SU-DHL-6 (cell line): ENCODE measurements around the gene HHAT.

Experiments
- H2AFZ ChIP-seq: fragments of 200-600 bp; sonication (generic); 2 replicates; pipeline ENCODE4 v1.6.1; 2014; ENCODE audit warnings: low read depth, mild to moderate bottlenecking, moderate library complexity, mixed read lengths, antibody characterized with exemption, low read length; ENCODE audit not compliant: severe bottlenecking
- H3F3A ChIP-seq: fragments of 200-600 bp; shearing (Covaris generic); 2 replicates; pipeline ENCODE4 v1.6.0; 2016; ENCODE audit warnings: antibody characterized with exemption, mild to moderate bottlenecking; ENCODE audit not compliant: insufficient read depth
- H3K27ac ChIP-seq: fragments of 200-600 bp; sonication (generic); 2 replicates; pipeline ENCODE4 v1.5.1; 2016; ENCODE audit warnings: low read depth, mild to moderate bottlenecking, low read length, moderate library complexity, mixed read lengths
- H3K27me3 ChIP-seq: fragments of 200-600 bp; sonication (generic), shearing (Covaris generic); 2 replicates; pipeline ENCODE4 v1.6.0; 2014; ENCODE audit warnings: mild to moderate bottlenecking, low read length
- H3K36me3 ChIP-seq: fragments of 200-600 bp; sonication (generic); 2 replicates; pipeline ENCODE4 v1.6.1; 2014; ENCODE audit warnings: mild to moderate bottlenecking, low read length, mixed read lengths
- H3K4me2 ChIP-seq: fragments of 300-600, 200-600 bp; shearing (Covaris generic), sonication (generic); 2 replicates; pipeline ENCODE4 v1.6.0; 2014; ENCODE audit warnings: low read length, low read depth, mild to moderate bottlenecking; ENCODE audit not compliant: poor library complexity, severe bottlenecking
- H3K4me3 ChIP-seq: fragments of 200-600 bp; sonication (generic); 2 replicates; pipeline ENCODE4 v1.5.1; 2014; ENCODE audit warnings: antibody characterized with exemption, low read length, mild to moderate bottlenecking, mixed read lengths; ENCODE audit not compliant: insufficient read depth, poor library complexity, severe bottlenecking
- H3K79me2 ChIP-seq: fragments of 200-600 bp; sonication (generic); 2 replicates; pipeline ENCODE4 v1.6.1; 2014; ENCODE audit warnings: mild to moderate bottlenecking, low read length, moderate library complexity; ENCODE audit not compliant: insufficient read depth
- H3K9ac ChIP-seq: fragments of 200-600 bp; sonication (generic); 2 replicates; pipeline ENCODE4 v1.7.0; 2014; ENCODE audit warnings: mild to moderate bottlenecking, low read length
- H3K9me2 ChIP-seq: fragments of 200-600 bp; sonication (generic); replicated peaks from 2 replicates; pipeline ENCODE4 v1.6.1; 2014; ENCODE audit warnings: low read length; ENCODE audit not compliant: insufficient read depth
- H3K9me3 ChIP-seq: fragments of 200-600 bp; sonication (generic); 2 replicates; pipeline ENCODE4 v1.6.1; 2014; ENCODE audit warnings: low read length, mixed read lengths; ENCODE audit not compliant: insufficient read depth
- H4K20me1 ChIP-seq: fragments of 200-600 bp; sonication (generic); 2 replicates; pipeline ENCODE4 v1.6.1; 2014; ENCODE audit warnings: low read depth, mild to moderate bottlenecking, antibody characterized with exemption, low read length, moderate library complexity, mixed read lengths
- CTCF ChIP-seq: fragments of 200-600 bp; sonication (generic); IDR thresholded peaks from one replicate; pipeline ENCODE4 v1.5.1; 2017; ENCODE audit warnings: antibody characterized with exemption, mild to moderate bottlenecking, low read length, moderate library complexity; ENCODE audit not compliant: insufficient read depth, poor library complexity, severe bottlenecking
- EZH2phosphoT487 ChIP-seq: fragments of 200-600 bp; sonication (generic), shearing (Covaris generic); conservative IDR thresholded peaks from 2 replicates; pipeline ENCODE4 v1.6.1; 2018; ENCODE audit warnings: mild to moderate bottlenecking, antibody characterized with exemption, low read length, moderate library complexity, mixed read lengths

The HHAT gene

GRCh38 chr1:210633636-210634035, 304.9 kb downstream of the HHAT start:
- TF ChIP-seq EZH2phosphoT487 (no peak), CTCF (no peak)
- Histone ChIP-seq H3K9ac (no peak overlapping the region), H2AFZ (no peak overlapping the region)

GRCh38 chr1:210635108-210635507, 306.4 kb downstream of the HHAT start:
- Histone ChIP-seq H2AFZ (no peak overlapping the region), H3K27ac (no peak overlapping the region), H3K4me3 (no peak overlapping the region), H3F3A (no peaks in the 10 kb centered on the region), H3K9ac (no peak overlapping the region), H3K9me2 (no peaks in the 10 kb centered on the region; the same call in 1 of the 2 replicates), H3K27me3 (no peaks in the 10 kb centered on the region), H3K79me2 (no peaks in the 10 kb centered on the region), H4K20me1 (no peaks in the 10 kb centered on the region), H3K9me3 (no peaks in the 10 kb centered on the region), H3K36me3 (no peaks in the 10 kb centered on the region), H3K4me2 (no peak overlapping the region)
- TF ChIP-seq EZH2phosphoT487 (no peak), CTCF (no peak)

More at GRCh38 chr1:210633636-210634035, 304.9 kb downstream of the HHAT start:
- Histone ChIP-seq H3K4me2 (no peak overlapping the region), H3F3A (no peaks in the 10 kb centered on the region), H3K36me3 (no peaks in the 10 kb centered on the region), H3K27ac (no peak overlapping the region), H3K9me3 (no peaks in the 10 kb centered on the region), H3K4me3 (no peak overlapping the region), H4K20me1 (no peaks in the 10 kb centered on the region), H3K27me3 (no peaks in the 10 kb centered on the region), H3K9me2 (no peaks in the 10 kb centered on the region; the same call in 1 of the 2 replicates), H3K79me2 (no peaks in the 10 kb centered on the region)

GRCh38 chr1:210641582-210641981, 312.9 kb downstream of the HHAT start:
- Histone ChIP-seq H3K9me3 (no peaks in the 10 kb centered on the region), H3K4me2 (no peak overlapping the region), H2AFZ (no peak overlapping the region), H3K27ac (no peak overlapping the region), H3K36me3 (no peaks in the 10 kb centered on the region), H4K20me1 (no peaks in the 10 kb centered on the region), H3K9me2 (no peaks in the 10 kb centered on the region), H3K9ac (no peak overlapping the region), H3K27me3 (no peaks in the 10 kb centered on the region), H3K4me3 (no peak overlapping the region), H3K79me2 (no peaks in the 10 kb centered on the region), H3F3A (no peaks in the 10 kb centered on the region)
- TF ChIP-seq CTCF (no peak), EZH2phosphoT487 (no peak)
